HepG2 (cell line): ENCODE measurements around the gene MRPL28. TPM values are rescaled to one million over a fixed set of nuclear protein-coding genes. Genes with fewer than 3 reads are reported as not detected.

Experiments used
- AKAP8 ChIP-seq: sonication (generic); formaldehyde crosslinking; IDR thresholded peaks from 2 replicates; pipeline ENCODE4 v1.5.1; 2020; ENCODE audit warnings: mild to moderate bottlenecking, missing genetic modification reagents
- ATF3 ChIP-seq: sonication (generic); formaldehyde crosslinking; IDR thresholded peaks from 2 replicates; pipeline ENCODE4 v1.4.0; 2020; ENCODE audit warnings: missing genetic modification reagents
- DR1 ChIP-seq: sonication (generic); formaldehyde crosslinking; IDR thresholded peaks from 2 replicates; pipeline ENCODE4 v1.8.0; 2021; ENCODE audit warnings: mild to moderate bottlenecking, missing genetic modification reagents, inconsistent platforms
- ETS1 ChIP-seq: sonication (generic); formaldehyde crosslinking; IDR thresholded peaks from 2 replicates; pipeline ENCODE4 v1.4.0; 2020; ENCODE audit warnings: missing genetic modification reagents
- GMEB2 ChIP-seq: IDR thresholded peaks from 2 replicates; pipeline ENCODE4 v1.6.1; 2016; ENCODE audit warnings: missing biosample characterization, missing genetic modification reagents, low read depth
- GRHL1 ChIP-seq: sonication (generic); formaldehyde crosslinking; conservative IDR thresholded peaks from 2 replicates; pipeline ENCODE4 v1.8.0; 2022; ENCODE audit warnings: missing genetic modification reagents
- IRF2 ChIP-seq: IDR thresholded peaks from 2 replicates; pipeline ENCODE4 v1.6.1; 2018; ENCODE audit warnings: missing genetic modification reagents, missing compliant biosample characterization
- ISX ChIP-seq: sonication (generic); formaldehyde crosslinking; conservative IDR thresholded peaks from 2 replicates; pipeline ENCODE4 v1.5.0; 2020; ENCODE audit warnings: missing genetic modification reagents
- NFRKB ChIP-seq: fragments of 450-650 bp; IDR thresholded peaks from 2 replicates; pipeline ENCODE4 v1.6.1; 2017
- SAP130 ChIP-seq: IDR thresholded peaks from 2 replicates; pipeline ENCODE4 v1.6.1; 2016; ENCODE audit warnings: low read depth
- SP5 ChIP-seq: IDR thresholded peaks from 2 replicates; pipeline ENCODE4 v1.6.1; 2016; ENCODE audit warnings: low read depth, borderline replicate concordance
- ZFP37 ChIP-seq: sonication (generic); formaldehyde crosslinking; IDR thresholded peaks from 2 replicates; pipeline ENCODE4 v1.4.0; 2020; ENCODE audit warnings: missing genetic modification reagents, borderline replicate concordance
- ZMYM2 ChIP-seq: sonication (generic); formaldehyde crosslinking; IDR thresholded peaks from 2 replicates; pipeline ENCODE4 v1.8.0; 2022; ENCODE audit warnings: mild to moderate bottlenecking, missing genetic modification reagents
- ZNF343 ChIP-seq: sonication (generic); formaldehyde crosslinking; IDR thresholded peaks from 2 replicates; pipeline ENCODE4 v1.4.0; 2020; ENCODE audit warnings: mild to moderate bottlenecking, missing genetic modification reagents
- ZNF501 ChIP-seq: sonication (generic); formaldehyde crosslinking; IDR thresholded peaks from 2 replicates; pipeline ENCODE4 v1.5.1; 2020; ENCODE audit warnings: mild to moderate bottlenecking, moderate library complexity, missing genetic modification reagents
- ZNF574 ChIP-seq: sonication (generic); formaldehyde crosslinking; IDR thresholded peaks from 2 replicates; pipeline ENCODE4 v1.4.0; 2020; ENCODE audit warnings: missing genetic modification reagents
- ZNF597 ChIP-seq: sonication (generic); formaldehyde crosslinking; IDR thresholded peaks from 2 replicates; pipeline ENCODE4 v1.5.0; 2020; ENCODE audit warnings: missing genetic modification reagents
- ZNF639 ChIP-seq: conservative IDR thresholded peaks from 2 replicates; pipeline ENCODE4 v1.6.1; 2018; ENCODE audit warnings: missing genetic modification reagents
- ZNF766 ChIP-seq: sonication (generic); formaldehyde crosslinking; IDR thresholded peaks from 2 replicates; pipeline ENCODE4 v1.5.0; 2020; ENCODE audit warnings: missing genetic modification reagents, borderline replicate concordance
- polyA plus RNA-seq, 8 experiments: library from polyadenylated mRNA; depleted of rRNA in 3 of 8; stranded (reverse) in 7 of 8; unstranded in 1 of 8; fragments of >200 nt; fragmentation: Illumina TruSeq in 4 of 8; extraction: Trizol in 4 of 8; gene quantifications; 2 replicates each; pipeline versions ENCODE4 v1.2.1 to v1.2.3, GENCODE V29; 2011 to 2016; ENCODE audit warnings: low read depth in 4 of 8, missing spikeins in 1 of 8, mixed read lengths in 1 of 8; ENCODE audit not compliant: insufficient read depth in 1 of 8
- total RNA-seq, 5 experiments: library from RNA; depleted of rRNA; stranded (reverse); fragments of >200 nt; fragmentation: Illumina TruSeq; extraction: Trizol; gene quantifications; 2 replicates each; pipeline ENCODE4 v1.2.3, GENCODE V29; 2016; ENCODE audit warnings: low read depth in 1 of 5

The MRPL28 gene
- total and polyA plus RNA-seq, 2 of the 13 experiments (the other 11 are each of a cell fraction or from before 2014, with no cell fraction given), result 114 to 135 TPM

- TF ChIP-seq SAP130 (CRISPR knock-in tag) (no peak; the same call in 1 of the 2 replicates), ETS1 (CRISPR knock-in tag) (no peak), ZFP37 (CRISPR knock-in tag) (no peak), ATF3 (CRISPR knock-in tag) (no peak), ZNF639 (CRISPR knock-in tag) (no peak), ZNF766 (CRISPR knock-in tag) (no peak), ZNF343 (CRISPR knock-in tag) (no peak), AKAP8 (peak; percentile 2; the same call in 1 of the 2 replicates), ZMYM2 (CRISPR knock-in tag) (no peak), ISX (CRISPR knock-in tag) (no peak), ZNF501 (CRISPR knock-in tag) (peak; percentile 58; the same call in 1 of the 2 replicates), SP5 (CRISPR knock-in tag) (no peak), GMEB2 (CRISPR knock-in tag) (no peak), DR1 (CRISPR knock-in tag) (no peak), GRHL1 (CRISPR knock-in tag) (no peak), ZNF574 (CRISPR knock-in tag) (peak; percentile 32; the same call in 1 of the 2 replicates), ZNF597 (no peak), NFRKB (no peak), IRF2 (CRISPR knock-in tag) (no peak)
Measured at GRCh38 chr16:363766-364490, 6.4 kb downstream of the MRPL28 start (continued).
